Endothelial cell of umbilical vein (primary cell): Measurements from ENCODE around the gene RMDN2. TPM values are rescaled to one million over a fixed set of nuclear protein-coding genes. Genes with fewer than 3 reads are reported as not detected.

ENCODE experiments used
- BruUV-seq: library from RNA; stranded (reverse); fragments of 400-500 nt; replicated peaks from 2 replicates; lab custom pipeline; 2021; lab: Mats Ljungman, UMichigan
- CTCF ChIA-PET: fragments of 300-600, 350-600 bp; sonication (Branson Sonifier 250); formaldehyde crosslinking; loops from one replicate; lab custom pipeline; 2021; ENCODE audit warnings: antibody characterized with exemption, inconsistent platforms; lab: Charles Lee
- POLR2A ChIA-PET: fragments of 300-600, 350-600 bp; sonication (Branson Sonifier 250); formaldehyde crosslinking; loops from one replicate; lab custom pipeline; 2021; ENCODE audit warnings: antibody characterized with exemption, inconsistent platforms; lab: Charles Lee
- DNase-seq: peaks from one replicate; pipeline ENCODE4 v3.0.0-alpha.2; 2011; ENCODE audit warnings: low read depth, low spot score
- FAIRE-seq: peaks from 2 replicates; lab custom pipeline; 2011; peaks lifted over from hg19 to GRCh38; lab: Jason Lieb, UNC
- H2AFZ ChIP-seq: 2 replicates; pipeline ENCODE4 v1.6.0; 2012; ENCODE audit warnings: low read depth, low read length, control low read depth, inconsistent platforms
- H3K27ac ChIP-seq: 2 replicates; pipeline ENCODE4 v1.5.1; 2011; ENCODE audit warnings: low read depth, mild to moderate bottlenecking, control low read depth, low read length, moderate library complexity; ENCODE audit not compliant: insufficient read depth
- H3K27me3 ChIP-seq, 2 experiments: 2 replicates each; pipeline versions ENCODE4 v1.6.0 to v1.6.1; 2011; ENCODE audit warnings: low read length in 2 of 2, mixed read lengths in 1 of 2; ENCODE audit not compliant: control insufficient read depth in 2 of 2, insufficient read depth in 2 of 2
- H3K36me3 ChIP-seq, 2 experiments: 2 replicates in 1 of 2; 3 replicates in 1 of 2; pipeline ENCODE4 v1.5.1; 2011; ENCODE audit warnings: low read length in 2 of 2, mild to moderate bottlenecking in 1 of 2, moderate library complexity in 1 of 2; ENCODE audit not compliant: control insufficient read depth in 2 of 2, insufficient read depth in 2 of 2; ENCODE audit errors: extremely low read depth in 1 of 2
- H3K4me1 ChIP-seq: 3 replicates; pipeline ENCODE4 v1.5.1; 2011; ENCODE audit warnings: mild to moderate bottlenecking, low read length; ENCODE audit not compliant: control insufficient read depth, insufficient read depth; ENCODE audit errors: extremely low read depth
- H3K4me2 ChIP-seq: 2 replicates; pipeline ENCODE4 v1.6.1; 2011; ENCODE audit warnings: low read length, control low read depth, mixed read lengths; ENCODE audit not compliant: insufficient read depth
- H3K4me3 ChIP-seq, 3 experiments: fragments of 200-600 bp in 1 of 3; sonication (generic), shearing (Covaris generic) in 1 of 3; replicated peaks in 1 of 3; 2 replicates each; pipeline ENCODE4 v1.5.1; 2011 to 2016; ENCODE audit warnings: control low read depth in 3 of 3, low read length in 3 of 3, mild to moderate bottlenecking in 2 of 3, inconsistent platforms in 1 of 3, low read depth in 1 of 3, moderate library complexity in 1 of 3; ENCODE audit not compliant: insufficient read depth in 1 of 3
- H3K79me2 ChIP-seq: 2 replicates; pipeline ENCODE4 v1.6.0; 2012; ENCODE audit warnings: low read length, inconsistent platforms; ENCODE audit not compliant: control insufficient read depth, insufficient read depth
- H3K9ac ChIP-seq: replicated peaks from 2 replicates; pipeline ENCODE3; 2011; ENCODE audit warnings: low read length, control low read depth; ENCODE audit not compliant: insufficient read depth; ENCODE audit errors: extremely low read depth
- H3K9me1 ChIP-seq: replicated peaks from 3 replicates; pipeline ENCODE4 v1.6.0; 2011; ENCODE audit warnings: mild to moderate bottlenecking, low read length; ENCODE audit not compliant: control insufficient read depth, insufficient read depth; ENCODE audit errors: extremely low read depth
- H3K9me3 ChIP-seq: replicated peaks from 2 replicates; pipeline ENCODE4 v1.5.1; 2012; ENCODE audit warnings: low read length, inconsistent platforms; ENCODE audit not compliant: control insufficient read depth, insufficient read depth
- H4K20me1 ChIP-seq: replicated peaks from 2 replicates; pipeline ENCODE3; 2011; ENCODE audit warnings: mild to moderate bottlenecking, low read length; ENCODE audit not compliant: control insufficient read depth, insufficient read depth; ENCODE audit errors: extremely low read depth
- EZH2 ChIP-seq: IDR thresholded peaks from 2 replicates; pipeline ENCODE4 v1.6.1; 2012; ENCODE audit warnings: borderline replicate concordance, low read depth, mild to moderate bottlenecking, moderate library complexity, low read length, inconsistent platforms; ENCODE audit not compliant: severe bottlenecking
- FOS ChIP-seq: IDR thresholded peaks from 2 replicates; pipeline ENCODE4 v1.6.1; 2011; ENCODE audit warnings: mild to moderate bottlenecking, low read length, moderate library complexity, borderline replicate concordance; ENCODE audit not compliant: insufficient read depth
- GATA2 ChIP-seq: IDR thresholded peaks from 2 replicates; pipeline ENCODE4 v1.7.0; 2011; ENCODE audit warnings: low read depth, mild to moderate bottlenecking, moderate library complexity, mixed read lengths, low read length; ENCODE audit not compliant: insufficient read length, insufficient read depth
- JUN ChIP-seq: IDR thresholded peaks from 2 replicates; pipeline ENCODE4 v1.6.1; 2011; ENCODE audit warnings: borderline replicate concordance, low read depth; ENCODE audit not compliant: insufficient read length, insufficient read depth
- MAX ChIP-seq: IDR thresholded peaks from 2 replicates; pipeline ENCODE4 v1.6.1; 2011; ENCODE audit not compliant: insufficient read depth, insufficient read length
- MYC ChIP-seq: IDR thresholded peaks from one replicate; pipeline ENCODE4 v1.6.1; 2011; ENCODE audit warnings: mild to moderate bottlenecking, low read depth, low read length
- POLR2A ChIP-seq: IDR thresholded peaks from 2 replicates; pipeline ENCODE4 v1.6.1; 2012; ENCODE audit warnings: low read depth, mild to moderate bottlenecking, control low read depth, low read length
- POLR2AphosphoS5 ChIP-seq: IDR thresholded peaks from 2 replicates; pipeline ENCODE4 v1.6.1; 2012; ENCODE audit warnings: low read depth, mild to moderate bottlenecking, control low read depth, low read length, moderate library complexity; ENCODE audit not compliant: insufficient read depth
- dilution Hi-C: fragments of 300-500 bp; cut with MboI; formaldehyde crosslinking; loops from one replicate; pipeline ENCODE4 v1.15.0; 2019; ENCODE audit warnings: low sequenced_read_pairs; ENCODE audit not compliant: extremely low pct_ligation_motif_present
- intact Hi-C: fragments of 100-400 bp; cut with micrococcal nuclease; formaldehyde crosslinking; loops from one replicate; pipeline ENCODE4 v1.10.0; 2022
- polyA plus RNA-seq, 4 experiments: library from polyadenylated mRNA; depleted of rRNA in 3 of 4; stranded (reverse) in 3 of 4; unstranded in 1 of 4; fragments of >200 nt; gene quantifications; 2 replicates each; pipeline versions ENCODE4 v1.2.1 to v1.2.3, GENCODE V29; 2011 to 2012; ENCODE audit warnings: missing spikeins in 1 of 4
- total RNA-seq: library from RNA; stranded (reverse); gene quantifications from 2 replicates; pipeline ENCODE4 v1.2.3, GENCODE V29; 2021
- TF ChIP-seq, protein P1 (sequence below), 2 donors: IDR thresholded peaks; 1 replicate in 1 of 2; 2 replicates in 1 of 2; pipeline ENCODE4 v1.5.1; 2011; ENCODE audit warnings: low read length in 2 of 2, mild to moderate bottlenecking in 2 of 2, moderate library complexity in 2 of 2, control low read depth in 1 of 2, inconsistent platforms in 1 of 2, low read depth in 1 of 2; ENCODE audit not compliant: insufficient read depth in 1 of 2; ENCODE audit errors: extremely low read depth in 1 of 2

Gene RMDN2
- total and polyA plus RNA-seq, 2 donors (not counting 3 experiments of a cell fraction or from before 2014, with no cell fraction given): 0.97 to 2.8 TPM

- intact Hi-C loops: no loop called here
- no peak overlapping the region for H3K27ac ChIP-seq
- no peak overlapping the region for H2AFZ ChIP-seq
- FAIRE-seq (no peak), DNase-seq (no peak)
- CTCF ChIA-PET: interaction anchor here (0.6 to 2.1 kb wide), 6 partner anchors 8 to 713 kb away, joined by 3 to 5 read pairs (median 3); no protein-coding TSS in a partner anchor
- H3K27me3 ChIP-seq: no peaks in the 10 kb centered on the region
- no TSS peak for BruUV-seq
- no peaks in the 10 kb centered on the region for H3K9me3 ChIP-seq
- no peaks in the 10 kb centered on the region for H3K9me1 ChIP-seq
- H3K4me2 ChIP-seq: no peak overlapping the region
- no peaks in the 10 kb centered on the region for H3K79me2 ChIP-seq
- H3K4me3 ChIP-seq: no peak overlapping the region
- dilution Hi-C loops: no loop called here
- H3K4me1 ChIP-seq: no peaks in the 10 kb centered on the region
- no peaks in the 10 kb centered on the region for H3K36me3 ChIP-seq
- no peaks in the 10 kb centered on the region for H4K20me1 ChIP-seq
- H3K9ac ChIP-seq: no peak overlapping the region
- POLR2A ChIA-PET: no interaction called here
- TF ChIP-seq POLR2A (no peak), MAX (no peak), EZH2 (no peak), GATA2 (no peak), POLR2AphosphoS5 (no peak), MYC (no peak), JUN (no peak), FOS (no peak)
- TF ChIP-seq, protein P1, sequence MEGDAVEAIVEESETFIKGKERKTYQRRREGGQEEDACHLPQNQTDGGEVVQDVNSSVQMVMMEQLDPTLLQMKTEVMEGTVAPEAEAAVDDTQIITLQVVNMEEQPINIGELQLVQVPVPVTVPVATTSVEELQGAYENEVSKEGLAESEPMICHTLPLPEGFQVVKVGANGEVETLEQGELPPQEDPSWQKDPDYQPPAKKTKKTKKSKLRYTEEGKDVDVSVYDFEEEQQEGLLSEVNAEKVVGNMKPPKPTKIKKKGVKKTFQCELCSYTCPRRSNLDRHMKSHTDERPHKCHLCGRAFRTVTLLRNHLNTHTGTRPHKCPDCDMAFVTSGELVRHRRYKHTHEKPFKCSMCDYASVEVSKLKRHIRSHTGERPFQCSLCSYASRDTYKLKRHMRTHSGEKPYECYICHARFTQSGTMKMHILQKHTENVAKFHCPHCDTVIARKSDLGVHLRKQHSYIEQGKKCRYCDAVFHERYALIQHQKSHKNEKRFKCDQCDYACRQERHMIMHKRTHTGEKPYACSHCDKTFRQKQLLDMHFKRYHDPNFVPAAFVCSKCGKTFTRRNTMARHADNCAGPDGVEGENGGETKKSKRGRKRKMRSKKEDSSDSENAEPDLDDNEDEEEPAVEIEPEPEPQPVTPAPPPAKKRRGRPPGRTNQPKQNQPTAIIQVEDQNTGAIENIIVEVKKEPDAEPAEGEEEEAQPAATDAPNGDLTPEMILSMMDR (IDR thresholded peaks at IDR 0.05; ENCODE audit: extremely low read depth in 1 of 2, insufficient read depth in 1 of 2, low read depth in 1 of 2, low read length in 2 of 2): no peak
Observed at GRCh38 chr2:37973615-37974353, 48.7 kb downstream of the RMDN2 start.
